Activated CD8-positive, alpha-beta memory T cell treated with anti-CD3 and anti-CD28 coated beads for 1 hour (primary cell): ENCODE results near the gene KIAA0586.
"Not testable (repeated sequence)": the region's sequence is repeated elsewhere in the genome, so short reads cannot be mapped to it uniquely, and the experiment has no call there.

ENCODE experiments used
- DNase-seq, 2 donors: peaks; one replicate each; pipeline ENCODE4 v3.0.0-alpha.2; 2020; ENCODE audit warnings: low read depth in 1 of 2; ENCODE audit errors: extremely low read depth in 1 of 2

Gene KIAA0586

GRCh38 chr14:58541633-58542022 is 114.1 kb downstream of the KIAA0586 start:
- no peak for DNase-seq

- no peak for DNase-seq
These were observed 115.7 kb downstream of the KIAA0586 start for GRCh38 chr14:58543253-58543652.

- DNase-seq: no peak
These were observed 120.1 kb downstream of the KIAA0586 start for GRCh38 chr14:58547649-58548048.

- DNase-seq: no peak
These were observed 121.7 kb downstream of the KIAA0586 start for GRCh38 chr14:58549105-58549757.

GRCh38 chr14:58553959-58554358 is 126.4 kb downstream of the KIAA0586 start:
- DNase-seq: no peak

GRCh38 chr14:58555647-58556046 is 128.1 kb downstream of the KIAA0586 start:
- DNase-seq: no peak

GRCh38 chr14:58557242-58557641 is 129.7 kb downstream of the KIAA0586 start:
- no peak for DNase-seq

- no peak for DNase-seq
These were observed 132.7 kb downstream of the KIAA0586 start for GRCh38 chr14:58560208-58560607.

- no peak for DNase-seq
These were observed 134.6 kb downstream of the KIAA0586 start for GRCh38 chr14:58562141-58562540.

GRCh38 chr14:58563978-58564377 is 136.5 kb downstream of the KIAA0586 start:
- no peak for DNase-seq

GRCh38 chr14:58565832-58566231 is 138.3 kb downstream of the KIAA0586 start:
- DNase-seq: no peak

- DNase-seq: no peak
These were observed 139.5 kb downstream of the KIAA0586 start for GRCh38 chr14:58566979-58567378.

GRCh38 chr14:58568322-58568721 is 140.8 kb downstream of the KIAA0586 start:
- DNase-seq: no peak

GRCh38 chr14:58571256-58571655 is 143.7 kb downstream of the KIAA0586 start:
- DNase-seq: no peak

- DNase-seq: no peak
These were observed 144.4 kb downstream of the KIAA0586 start for GRCh38 chr14:58571769-58572472.

GRCh38 chr14:58572473-58572853 is 144.9 kb downstream of the KIAA0586 start:
- no peak for DNase-seq

GRCh38 chr14:58572863-58573262 is 145.3 kb downstream of the KIAA0586 start:
- DNase-seq: no peak

- DNase-seq: no peak
These were observed 147.1 kb downstream of the KIAA0586 start for GRCh38 chr14:58574623-58575022.

GRCh38 chr14:58575956-58576355 is 148.4 kb downstream of the KIAA0586 start:
- DNase-seq: no peak

GRCh38 chr14:58580035-58580434 is 152.5 kb downstream of the KIAA0586 start:
- DNase-seq: not testable (repeated sequence)

- not testable (repeated sequence) for DNase-seq
These were observed 153.9 kb downstream of the KIAA0586 start for GRCh38 chr14:58581389-58581788.

GRCh38 chr14:58584383-58584782 is 156.9 kb downstream of the KIAA0586 start:
- DNase-seq: no peak

GRCh38 chr14:58587271-58587670 is 159.8 kb downstream of the KIAA0586 start:
- no peak for DNase-seq
